ENCODE results near the gene CLEC16A. TPM values are rescaled to one million over a fixed set of nuclear protein-coding genes. Genes with fewer than 3 reads are reported as not detected.

CLEC16A gene
- total and polyA plus RNA-seq, 2 donors (not counting 1 experiment from before 2014, with no cell fraction given) = 21.9 to 79.5 TPM

GRCh38 chr16:11160676-11161115 lies 216.3 kb downstream of the CLEC16A start:
- POLR2A ChIA-PET = no interaction called here

DNA sequence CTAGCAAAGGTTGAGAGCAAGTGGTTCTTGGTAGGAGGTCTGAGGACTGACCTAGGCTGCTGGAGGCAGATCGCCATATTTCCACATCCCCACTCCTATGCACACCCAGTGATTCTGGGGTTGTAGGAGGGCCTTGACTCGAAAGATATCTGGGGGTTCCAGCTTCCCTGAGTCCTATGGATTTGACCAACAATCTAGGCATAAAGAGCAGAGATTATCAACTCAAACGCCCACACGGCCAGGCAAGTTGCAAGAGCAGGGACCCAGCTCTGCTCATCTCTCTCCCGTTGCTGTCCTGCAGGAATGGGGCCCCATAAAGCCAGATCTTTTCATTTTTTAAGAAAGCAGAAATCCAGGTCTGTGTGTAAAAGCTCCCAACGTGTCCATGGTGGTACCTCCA lies 217.1 kb downstream of the CLEC16A start:
- no peaks in the 10 kb centered on the region for H3K27me3 Mint-ChIP-seq
- H3K9me3 Mint-ChIP-seq (ENCODE audit: insufficient read depth) = no peaks in the 10 kb centered on the region
- Histone ChIP-seq H4K20me1 (ENCODE audit: control insufficient read depth, insufficient read depth, low read length, poor library complexity, severe bottlenecking) (no peaks in the 10 kb centered on the region), H3K27ac (ENCODE audit: low read length in 2 of 2) (no peak overlapping the region), H3K9me3 (ENCODE audit: control extremely low read depth in 1 of 3, control insufficient read depth in 2 of 3, insufficient read depth in 1 of 3, low read length in 2 of 3) (peaks cover 0 to 7% (median 0%) of the 10 kb centered on the region in 3 donors), H3K4me2 (replicated peaks; ENCODE audit: low read depth, low read length, poor library complexity, severe bottlenecking) (no peak overlapping the region), H3K9ac (ENCODE audit: low read length) (no peak overlapping the region), H2AFZ (ENCODE audit: insufficient read depth, low read depth, low read length, poor library complexity, severe bottlenecking) (no peak overlapping the region), H3K4me3 (ENCODE audit: control extremely low read depth in 1 of 5, extremely low read depth in 1 of 5, insufficient read depth in 1 of 5, low read depth in 2 of 5, low read length in 4 of 5) (no peak overlapping the region), H3K36me3 (replicated peaks in 1 of 2; ENCODE audit: control extremely low read depth in 1 of 2, control insufficient read depth in 1 of 2, extremely low read depth in 1 of 2, insufficient read depth in 2 of 2, low read length in 1 of 2) (peaks cover 4 to 15% of the 10 kb centered on the region in 2 experiments), H3K79me2 (ENCODE audit: control insufficient read depth, insufficient read depth, low read length) (peaks cover 4% of the 10 kb centered on the region), H3K4me1 (ENCODE audit: control insufficient read depth in 2 of 2, insufficient read depth in 2 of 2, low read length in 2 of 2) (peaks cover 5 to 6% of the 10 kb centered on the region in 2 donors), H3K27me3 (replicated peaks in 1 of 4; ENCODE audit: control extremely low read depth in 1 of 4, control insufficient read depth in 3 of 4, insufficient read depth in 4 of 4, low read length in 3 of 4) (no peaks in the 10 kb centered on the region)
- 100% methylated on average over 5 of the region's 6 CpGs for WGBS (ENCODE audit: insufficient coverage)
- H3K27ac Mint-ChIP-seq = peak overlapping the region; percentile 66
- TF ChIP-seq, protein P1, sequence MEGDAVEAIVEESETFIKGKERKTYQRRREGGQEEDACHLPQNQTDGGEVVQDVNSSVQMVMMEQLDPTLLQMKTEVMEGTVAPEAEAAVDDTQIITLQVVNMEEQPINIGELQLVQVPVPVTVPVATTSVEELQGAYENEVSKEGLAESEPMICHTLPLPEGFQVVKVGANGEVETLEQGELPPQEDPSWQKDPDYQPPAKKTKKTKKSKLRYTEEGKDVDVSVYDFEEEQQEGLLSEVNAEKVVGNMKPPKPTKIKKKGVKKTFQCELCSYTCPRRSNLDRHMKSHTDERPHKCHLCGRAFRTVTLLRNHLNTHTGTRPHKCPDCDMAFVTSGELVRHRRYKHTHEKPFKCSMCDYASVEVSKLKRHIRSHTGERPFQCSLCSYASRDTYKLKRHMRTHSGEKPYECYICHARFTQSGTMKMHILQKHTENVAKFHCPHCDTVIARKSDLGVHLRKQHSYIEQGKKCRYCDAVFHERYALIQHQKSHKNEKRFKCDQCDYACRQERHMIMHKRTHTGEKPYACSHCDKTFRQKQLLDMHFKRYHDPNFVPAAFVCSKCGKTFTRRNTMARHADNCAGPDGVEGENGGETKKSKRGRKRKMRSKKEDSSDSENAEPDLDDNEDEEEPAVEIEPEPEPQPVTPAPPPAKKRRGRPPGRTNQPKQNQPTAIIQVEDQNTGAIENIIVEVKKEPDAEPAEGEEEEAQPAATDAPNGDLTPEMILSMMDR (IDR thresholded peaks at IDR 0.05) = no peak
- TF ChIP-seq EZH2 (IDR thresholded peaks at IDR 0.05; ENCODE audit: borderline replicate concordance, insufficient read depth, low read depth, low read length, poor library complexity, severe bottlenecking) = no peak
- H3K4me1 Mint-ChIP-seq = peaks cover 15% of the 10 kb centered on the region
- DNase-seq = no peak
- intact Hi-C loops (cut with micrococcal nuclease) = no loop called here
- ATAC-seq (ENCODE audit: low read depth) = no peak
- H3K4me3 Mint-ChIP-seq = no peak overlapping the region
- ChIA-PET CTCF (interaction anchor here (1.1 kb wide), 1 partner anchor 11 kb away, joined by 4 read pairs; no protein-coding TSS in a partner anchor), POLR2A (no interaction called here)

More at GRCh38 chr16:11160676-11161115, 216.3 kb downstream of the CLEC16A start:
- no peak overlapping the region for H2AFZ ChIP-seq (ENCODE audit: insufficient read depth, low read depth, low read length, poor library complexity, severe bottlenecking)
- no peak for DNase-seq
- peaks cover 5 to 9% of the 10 kb centered on the region in 2 donors for H3K4me1 ChIP-seq (ENCODE audit: control insufficient read depth in 2 of 2, insufficient read depth in 2 of 2, low read length in 2 of 2)
- Mint-ChIP-seq H3K27ac (no peak overlapping the region), H3K9me3 (ENCODE audit: insufficient read depth) (no peaks in the 10 kb centered on the region), H3K4me3 (no peak overlapping the region), H3K4me1 (peaks cover 17% of the 10 kb centered on the region), H3K27me3 (no peaks in the 10 kb centered on the region)
- intact Hi-C loops (cut with micrococcal nuclease) = no loop called here
- peaks cover 4% of the 10 kb centered on the region for H3K79me2 ChIP-seq (ENCODE audit: control insufficient read depth, insufficient read depth, low read length)
- no peak overlapping the region for H3K4me3 ChIP-seq (ENCODE audit: control extremely low read depth in 1 of 5, extremely low read depth in 1 of 5, insufficient read depth in 1 of 5, low read depth in 2 of 5, low read length in 4 of 5)
- H3K27me3 ChIP-seq (replicated peaks in 1 of 4; ENCODE audit: control extremely low read depth in 1 of 4, control insufficient read depth in 3 of 4, insufficient read depth in 4 of 4, low read length in 3 of 4) = no peaks in the 10 kb centered on the region
- no peak overlapping the region for H3K9ac ChIP-seq (ENCODE audit: low read length)
- no peaks in the 10 kb centered on the region for H4K20me1 ChIP-seq (ENCODE audit: control insufficient read depth, insufficient read depth, low read length, poor library complexity, severe bottlenecking)
- no peak overlapping the region for H3K27ac ChIP-seq (ENCODE audit: low read length in 2 of 2)
- peaks cover 4 to 12% of the 10 kb centered on the region in 2 experiments for H3K36me3 ChIP-seq (replicated peaks in 1 of 2; ENCODE audit: control extremely low read depth in 1 of 2, control insufficient read depth in 1 of 2, extremely low read depth in 1 of 2, insufficient read depth in 2 of 2, low read length in 1 of 2)
- no peak for ATAC-seq (ENCODE audit: low read depth)
- TF ChIP-seq, protein P1 (IDR thresholded peaks at IDR 0.05) = no peak
- no peak for TF ChIP-seq EZH2 (IDR thresholded peaks at IDR 0.05; ENCODE audit: borderline replicate concordance, insufficient read depth, low read depth, low read length, poor library complexity, severe bottlenecking)
- no peak overlapping the region for H3K4me2 ChIP-seq (replicated peaks; ENCODE audit: low read depth, low read length, poor library complexity, severe bottlenecking)
- 75% methylated on average over 4 of the region's 4 CpGs for WGBS (ENCODE audit: insufficient coverage)
- CTCF ChIA-PET = no interaction called here
- peaks cover 0 to 7% (median 0%) of the 10 kb centered on the region in 3 donors for H3K9me3 ChIP-seq (ENCODE audit: control extremely low read depth in 1 of 3, control insufficient read depth in 2 of 3, insufficient read depth in 1 of 3, low read length in 2 of 3)
